HepG2 (cell line): ENCODE results near the gene TRIM54. TPM values are rescaled to one million over a fixed set of nuclear protein-coding genes. Genes with fewer than 3 reads are reported as not detected.

Experiments used
- DMAP1 ChIP-seq: IDR thresholded peaks from 2 replicates; pipeline ENCODE4 v1.6.1; 2016
- EED ChIP-seq: sonication (generic); formaldehyde crosslinking; IDR thresholded peaks from 2 replicates; pipeline ENCODE4 v1.5.0; 2020; ENCODE audit warnings: mild to moderate bottlenecking, missing genetic modification reagents
- EP300 ChIP-seq, 3 experiments: sonication (generic) in 1 of 3; formaldehyde crosslinking in 1 of 3; IDR thresholded peaks; 2 replicates each; pipeline versions ENCODE4 v1.5.1 to v1.6.1; 2011 to 2020; ENCODE audit warnings: low read depth in 2 of 3, low read length in 2 of 3, borderline replicate concordance in 1 of 3, improper control_type of control experiment in 1 of 3, mild to moderate bottlenecking in 1 of 3, missing genetic modification reagents in 1 of 3, moderate library complexity in 1 of 3
- FOXP4 ChIP-seq: sonication (generic); formaldehyde crosslinking; IDR thresholded peaks from 2 replicates; pipeline ENCODE4 v1.4.0; 2020; ENCODE audit warnings: missing genetic modification reagents
- HNRNPUL1 ChIP-seq: fragments of 200-400 bp; formaldehyde crosslinking; IDR thresholded peaks from 2 replicates; pipeline ENCODE4 v1.6.1; 2017; ENCODE audit warnings: low read depth, mild to moderate bottlenecking, low read length, moderate library complexity
- MEIS1 ChIP-seq: sonication (generic); formaldehyde crosslinking; IDR thresholded peaks from 2 replicates; pipeline ENCODE4 v1.9.0; 2021; ENCODE audit warnings: mild to moderate bottlenecking, missing genetic modification reagents, moderate library complexity, borderline replicate concordance
- MTA1 ChIP-seq: sonication (generic); formaldehyde crosslinking; IDR thresholded peaks from 2 replicates; pipeline ENCODE4 v1.4.0; 2020; ENCODE audit warnings: missing genetic modification reagents, mild to moderate bottlenecking, borderline replicate concordance
- MTERF4 ChIP-seq: sonication (generic); formaldehyde crosslinking; IDR thresholded peaks from 2 replicates; pipeline ENCODE4 v1.8.0; 2023; ENCODE audit warnings: mild to moderate bottlenecking, missing genetic modification reagents
- NFIC ChIP-seq: IDR thresholded peaks from 2 replicates; pipeline ENCODE4 v1.6.1; 2012; ENCODE audit warnings: mild to moderate bottlenecking, low read length, inconsistent platforms
- NONO ChIP-seq, 2 experiments: fragments of 450-650 bp in 1 of 2; sonication (generic) in 1 of 2; formaldehyde crosslinking in 1 of 2; IDR thresholded peaks in 1 of 2; conservative IDR thresholded peaks in 1 of 2; 2 replicates each; pipeline versions ENCODE4 v1.6.1 to v1.8.0; 2017 to 2022; ENCODE audit warnings: mild to moderate bottlenecking in 1 of 2, missing genetic modification reagents in 1 of 2, moderate library complexity in 1 of 2
- NR2F2 ChIP-seq: IDR thresholded peaks from 2 replicates; pipeline ENCODE4 v1.6.1; 2012; ENCODE audit warnings: low read depth, inconsistent platforms, borderline replicate concordance
- POGK ChIP-seq: sonication (generic); formaldehyde crosslinking; conservative IDR thresholded peaks from 2 replicates; pipeline ENCODE4 v1.8.0; 2022; ENCODE audit warnings: mild to moderate bottlenecking, moderate library complexity, missing genetic modification reagents
- RNF2 ChIP-seq: fragments of 450-650 bp; conservative IDR thresholded peaks from 2 replicates; pipeline ENCODE4 v1.6.1; 2016; ENCODE audit warnings: low read depth
- SIX1 ChIP-seq: sonication (generic); formaldehyde crosslinking; IDR thresholded peaks from 2 replicates; pipeline ENCODE4 v1.4.0; 2020; ENCODE audit warnings: missing genetic modification reagents, borderline replicate concordance
- SMYD3 ChIP-seq: sonication (generic); formaldehyde crosslinking; IDR thresholded peaks from 2 replicates; pipeline ENCODE4 v1.8.1; 2023; ENCODE audit warnings: mild to moderate bottlenecking, missing genetic modification reagents
- SRSF1 ChIP-seq: fragments of 200-400 bp; formaldehyde crosslinking; optimal IDR thresholded peaks from 2 replicates; pipeline ENCODE3; 2017; ENCODE audit warnings: mild to moderate bottlenecking, low read depth, low read length, moderate library complexity
- TARDBP ChIP-seq: sonication (generic); formaldehyde crosslinking; IDR thresholded peaks from 2 replicates; pipeline ENCODE4 v1.8.0; 2022; ENCODE audit warnings: mild to moderate bottlenecking, missing genetic modification reagents
- ZMYM2 ChIP-seq: sonication (generic); formaldehyde crosslinking; IDR thresholded peaks from 2 replicates; pipeline ENCODE4 v1.8.0; 2022; ENCODE audit warnings: mild to moderate bottlenecking, missing genetic modification reagents
- ZNF205 ChIP-seq: IDR thresholded peaks from 2 replicates; pipeline ENCODE4 v1.6.1; 2018; ENCODE audit warnings: missing biosample characterization, missing genetic modification reagents
- ZSCAN29 ChIP-seq: sonication (generic); formaldehyde crosslinking; conservative IDR thresholded peaks from 2 replicates; pipeline ENCODE4 v1.4.0; 2020; ENCODE audit warnings: mild to moderate bottlenecking, missing genetic modification reagents
- polyA plus RNA-seq, 8 experiments: library from polyadenylated mRNA; depleted of rRNA in 3 of 8; stranded (reverse) in 7 of 8; unstranded in 1 of 8; fragments of >200 nt; fragmentation: Illumina TruSeq in 4 of 8; extraction: Trizol in 4 of 8; gene quantifications; 2 replicates each; pipeline versions ENCODE4 v1.2.1 to v1.2.3, GENCODE V29; 2011 to 2016; ENCODE audit warnings: low read depth in 4 of 8, missing spikeins in 1 of 8, mixed read lengths in 1 of 8; ENCODE audit not compliant: insufficient read depth in 1 of 8
- total RNA-seq, 5 experiments: library from RNA; depleted of rRNA; stranded (reverse); fragments of >200 nt; fragmentation: Illumina TruSeq; extraction: Trizol; gene quantifications; 2 replicates each; pipeline ENCODE4 v1.2.3, GENCODE V29; 2016; ENCODE audit warnings: low read depth in 1 of 5

TRIM54 gene
- total and polyA plus RNA-seq, 2 of the 13 experiments (the other 11 are each of a cell fraction or from before 2014, with no cell fraction given): 0.07 to 0.13 TPM

- TF ChIP-seq POGK (CRISPR knock-in tag) (peak; percentile 27; the same call in 1 of the 2 replicates), FOXP4 (CRISPR knock-in tag) (peak; percentile 44), MTA1 (CRISPR knock-in tag) (no peak), SRSF1 (no peak), NR2F2 (0 out of 2 replicates have a peak, but pooled peaks have one; percentile 20), EP300 (IDR thresholded peaks at IDR 0.05; ENCODE audit: low read depth in 2 of 2, low read length in 2 of 2) (peak in 1 of 2 experiments; percentile 36; a peak in 1 of 4 replicates), EP300 (CRISPR knock-in tag; IDR thresholded peaks at IDR 0.05; ENCODE audit: borderline replicate concordance) (no peak), NONO (IDR thresholded peaks at IDR 0.05) (no peak), NONO (CRISPR knock-in tag; conservative IDR thresholded peaks at IDR 0.05) (0 out of 2 replicates have a peak, but pooled peaks have one; percentile 52), ZSCAN29 (CRISPR knock-in tag) (0 out of 2 replicates have a peak, but pooled peaks have one; percentile 74), DMAP1 (CRISPR knock-in tag) (peak; percentile 83), HNRNPUL1 (no peak), ZNF205 (CRISPR knock-in tag) (0 out of 2 replicates have a peak, but pooled peaks have one; percentile 14), EED (CRISPR knock-in tag) (no peak), SIX1 (peak; percentile 41), ZMYM2 (CRISPR knock-in tag) (no peak), SMYD3 (CRISPR knock-in tag) (no peak; the same call in 1 of the 2 replicates), TARDBP (CRISPR knock-in tag) (peak; percentile 51; the same call in 1 of the 2 replicates), MTERF4 (CRISPR knock-in tag) (no peak), MEIS1 (CRISPR knock-in tag) (0 out of 2 replicates have a peak, but pooled peaks have one; percentile 55), RNF2 (no peak), NFIC (peak; percentile 43; the same call in 1 of the 2 replicates)
These were observed 71.8 kb downstream of the TRIM54 start (continued) for GRCh38 chr2:27353762-27354596.
